ENCODE measurements around the gene FBXO38. TPM values are rescaled to one million over a fixed set of nuclear protein-coding genes. Genes with fewer than 3 reads are reported as not detected.

Gene FBXO38
- total and polyA plus RNA-seq, 2 of the 13 experiments (the other 11 are each of a cell fraction or from before 2014, with no cell fraction given) = 24.8 to 35.9 TPM

DNA sequence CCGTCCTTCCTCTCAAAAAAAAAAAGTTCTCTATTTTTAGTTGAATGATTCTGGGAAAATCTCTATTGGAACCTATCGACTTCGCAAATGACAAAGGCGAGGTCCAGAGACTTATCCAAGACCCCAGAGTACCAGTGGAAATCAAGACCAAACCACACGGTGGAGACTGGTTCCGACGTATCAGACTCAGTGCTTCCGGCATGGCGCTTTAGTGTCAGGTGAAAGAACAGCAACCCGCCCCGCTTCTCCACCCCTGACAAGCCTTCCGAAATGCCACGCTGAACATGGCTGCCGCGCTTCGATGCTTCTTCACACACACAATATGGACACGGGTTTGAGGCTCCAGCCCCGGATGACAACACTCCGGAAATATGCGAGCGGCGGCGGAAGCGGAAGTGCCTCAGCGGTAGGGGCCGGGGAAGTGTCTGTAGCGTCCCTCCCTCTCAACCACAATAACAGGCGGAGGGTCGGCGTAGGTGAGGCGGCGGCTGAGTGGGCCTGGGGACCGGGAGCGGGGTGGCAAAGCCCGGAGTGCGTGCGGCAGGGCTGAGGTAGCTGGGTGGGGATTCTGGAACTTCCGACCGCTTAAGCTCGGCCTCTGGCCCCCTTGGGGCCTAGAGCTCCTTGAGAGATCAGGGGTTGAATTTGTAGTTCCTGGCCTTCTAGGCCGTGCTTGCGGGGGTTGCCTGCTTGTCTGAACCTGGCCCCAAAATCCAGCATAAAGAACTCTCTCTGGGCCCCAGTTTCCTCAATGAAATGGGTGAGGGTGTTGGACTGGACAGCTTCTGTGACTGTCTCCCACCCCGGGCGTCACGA is at the start of gene FBXO38 (continued):
- peak; percentile 42; the same call in 1 of the 2 replicates for TF ChIP-seq JUNB (CRISPR knock-in tag; IDR thresholded peaks at IDR 0.05; ENCODE audit: borderline replicate concordance)
- TF ChIP-seq ZBTB7B (CRISPR knock-in tag; IDR thresholded peaks at IDR 0.05) = peak; percentile 45
- TF ChIP-seq ZNF772 (CRISPR knock-in tag; IDR thresholded peaks at IDR 0.05) = peak; percentile 46; the same call in 1 of the 2 replicates
- TF ChIP-seq, protein P1, sequence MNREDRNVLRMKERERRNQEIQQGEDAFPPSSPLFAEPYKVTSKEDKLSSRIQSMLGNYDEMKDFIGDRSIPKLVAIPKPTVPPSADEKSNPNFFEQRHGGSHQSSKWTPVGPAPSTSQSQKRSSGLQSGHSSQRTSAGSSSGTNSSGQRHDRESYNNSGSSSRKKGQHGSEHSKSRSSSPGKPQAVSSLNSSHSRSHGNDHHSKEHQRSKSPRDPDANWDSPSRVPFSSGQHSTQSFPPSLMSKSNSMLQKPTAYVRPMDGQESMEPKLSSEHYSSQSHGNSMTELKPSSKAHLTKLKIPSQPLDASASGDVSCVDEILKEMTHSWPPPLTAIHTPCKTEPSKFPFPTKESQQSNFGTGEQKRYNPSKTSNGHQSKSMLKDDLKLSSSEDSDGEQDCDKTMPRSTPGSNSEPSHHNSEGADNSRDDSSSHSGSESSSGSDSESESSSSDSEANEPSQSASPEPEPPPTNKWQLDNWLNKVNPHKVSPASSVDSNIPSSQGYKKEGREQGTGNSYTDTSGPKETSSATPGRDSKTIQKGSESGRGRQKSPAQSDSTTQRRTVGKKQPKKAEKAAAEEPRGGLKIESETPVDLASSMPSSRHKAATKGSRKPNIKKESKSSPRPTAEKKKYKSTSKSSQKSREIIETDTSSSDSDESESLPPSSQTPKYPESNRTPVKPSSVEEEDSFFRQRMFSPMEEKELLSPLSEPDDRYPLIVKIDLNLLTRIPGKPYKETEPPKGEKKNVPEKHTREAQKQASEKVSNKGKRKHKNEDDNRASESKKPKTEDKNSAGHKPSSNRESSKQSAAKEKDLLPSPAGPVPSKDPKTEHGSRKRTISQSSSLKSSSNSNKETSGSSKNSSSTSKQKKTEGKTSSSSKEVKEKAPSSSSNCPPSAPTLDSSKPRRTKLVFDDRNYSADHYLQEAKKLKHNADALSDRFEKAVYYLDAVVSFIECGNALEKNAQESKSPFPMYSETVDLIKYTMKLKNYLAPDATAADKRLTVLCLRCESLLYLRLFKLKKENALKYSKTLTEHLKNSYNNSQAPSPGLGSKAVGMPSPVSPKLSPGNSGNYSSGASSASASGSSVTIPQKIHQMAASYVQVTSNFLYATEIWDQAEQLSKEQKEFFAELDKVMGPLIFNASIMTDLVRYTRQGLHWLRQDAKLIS (CRISPR knock-in tag; IDR thresholded peaks at IDR 0.05) = no peak
- peak; percentile 90 for TF ChIP-seq POLR2G (IDR thresholded peaks at IDR 0.05; ENCODE audit: low read depth, low read length)
- TF ChIP-seq MBD4 (IDR thresholded peaks at IDR 0.05; ENCODE audit: borderline replicate concordance, low read length) = no peak
- peak; percentile 87; the same call in 1 of the 2 replicates for TF ChIP-seq KDM5B (CRISPR knock-in tag; IDR thresholded peaks at IDR 0.05; ENCODE audit: borderline replicate concordance)
- TF ChIP-seq ZNF775 (CRISPR knock-in tag; IDR thresholded peaks at IDR 0.05; ENCODE audit: borderline replicate concordance) = no peak
- no peak for TF ChIP-seq ZNF17 (CRISPR knock-in tag; IDR thresholded peaks at IDR 0.05)
- TF ChIP-seq ZNF317 (CRISPR knock-in tag; IDR thresholded peaks at IDR 0.05) = 0 out of 2 replicates have a peak, but pooled peaks have one; percentile 34
- peak; percentile 48; the same call in 1 of the 2 replicates for TF ChIP-seq CEBPB (IDR thresholded peaks at IDR 0.05; ENCODE audit: borderline replicate concordance, low read depth, low read length)
- peak; percentile 88 for TF ChIP-seq ASH2L (IDR thresholded peaks at IDR 0.05; ENCODE audit: insufficient read length, low read depth, low read length)
- no peak for TF ChIP-seq ZUFSP (CRISPR knock-in tag; IDR thresholded peaks at IDR 0.05; ENCODE audit: borderline replicate concordance)
- peak; percentile 90; the same call in 1 of the 2 replicates for TF ChIP-seq ARID4A (CRISPR knock-in tag; IDR thresholded peaks at IDR 0.05; ENCODE audit: borderline replicate concordance)
- no peak for TF ChIP-seq ZSCAN29 (CRISPR knock-in tag; conservative IDR thresholded peaks at IDR 0.05)
- TF ChIP-seq TRIM24 (CRISPR knock-in tag; IDR thresholded peaks at IDR 0.05) = no peak
- TF ChIP-seq ZNF570 (CRISPR knock-in tag; IDR thresholded peaks at IDR 0.05; ENCODE audit: borderline replicate concordance) = no peak
- TF ChIP-seq ELF3 (CRISPR knock-in tag; IDR thresholded peaks at IDR 0.05) = peak; percentile 91
- peak; percentile 89 for TF ChIP-seq SRSF1 (optimal IDR thresholded peaks at IDR 0.05; ENCODE audit: low read depth, low read length)

All from HepG2 (cell line).